Skeletal muscle satellite cell (primary cell): ENCODE data around the gene PPP6R3.

ENCODE experiments used
- H3K27me3 ChIP-seq: 2 replicates; pipeline ENCODE4 v1.7.0; 2013; ENCODE audit warnings: low read length; ENCODE audit not compliant: control insufficient read depth, insufficient read depth
- H3K36me3 ChIP-seq: 2 replicates; pipeline ENCODE4 v1.7.0; 2013; ENCODE audit warnings: mild to moderate bottlenecking, control low read depth, low read length; ENCODE audit not compliant: insufficient read depth
- H3K4me1 ChIP-seq: 2 replicates; pipeline ENCODE4 v1.7.0; 2013; ENCODE audit warnings: low read length; ENCODE audit not compliant: control insufficient read depth, insufficient read depth
- H3K4me2 ChIP-seq: 2 replicates; pipeline ENCODE4 v1.7.0; 2013; ENCODE audit warnings: mild to moderate bottlenecking, low read length
- H3K4me3 ChIP-seq: 2 replicates; pipeline ENCODE4 v1.7.0; 2013; ENCODE audit warnings: low read length
- H3K9ac ChIP-seq: 2 replicates; pipeline ENCODE4 v1.7.0; 2013; ENCODE audit warnings: mild to moderate bottlenecking, low read depth, low read length, moderate library complexity
- H3K9me3 ChIP-seq: replicated peaks from 2 replicates; pipeline ENCODE4 v1.7.0; 2013; ENCODE audit warnings: mild to moderate bottlenecking, control low read depth, low read length

PPP6R3 gene

DNA sequence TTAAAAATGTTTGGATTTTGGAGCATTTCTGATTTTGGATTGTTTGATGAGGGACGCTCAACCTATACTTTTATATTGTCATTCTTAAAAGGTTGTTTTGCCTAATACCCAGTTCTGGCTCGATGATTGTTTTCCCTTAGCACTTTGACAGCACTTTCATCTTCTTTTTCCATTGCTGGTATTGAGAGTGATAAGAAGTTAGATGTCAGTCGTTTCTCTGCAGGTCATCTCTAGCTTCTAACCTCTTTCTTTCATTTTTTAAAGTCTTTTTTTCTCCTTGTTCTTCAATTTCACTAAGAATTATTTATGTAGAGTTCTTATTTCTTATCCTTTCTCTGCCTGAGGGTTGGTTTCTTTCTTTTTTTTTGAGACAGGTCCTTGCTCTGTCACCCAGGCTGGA is 18.8 kb downstream of the PPP6R3 start:
- Histone ChIP-seq H3K4me1 (peaks cover 6% of the 10 kb centered on the region), H3K36me3 (peaks cover 4% of the 10 kb centered on the region), H3K9ac (no peak overlapping the region), H3K4me2 (no peak overlapping the region), H3K27me3 (no peaks in the 10 kb centered on the region), H3K9me3 (no peaks in the 10 kb centered on the region), H3K4me3 (no peak overlapping the region)

DNA sequence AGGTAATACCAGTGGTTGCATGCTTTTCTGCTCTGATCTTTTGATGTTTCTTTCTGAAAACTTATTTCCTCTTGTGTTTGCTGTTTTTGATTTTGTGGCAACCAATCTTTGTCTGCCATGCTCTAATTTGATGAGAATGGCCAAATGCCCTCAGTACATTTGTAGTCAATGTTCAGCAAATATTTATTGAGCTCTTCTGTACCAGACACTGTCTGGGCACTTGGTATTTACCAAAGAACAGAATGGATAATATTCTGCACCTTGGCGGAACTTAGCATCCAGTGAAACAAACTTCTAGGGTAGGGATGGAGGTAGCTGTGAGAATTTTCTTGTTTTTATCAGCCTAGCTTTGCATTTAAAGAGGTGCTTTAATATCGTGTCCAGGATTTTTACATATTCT is 19.6 kb downstream of the PPP6R3 start:
- Histone ChIP-seq H3K36me3 (peaks cover 4% of the 10 kb centered on the region), H3K27me3 (no peaks in the 10 kb centered on the region), H3K4me2 (no peak overlapping the region), H3K4me1 (peaks cover 6% of the 10 kb centered on the region), H3K4me3 (no peak overlapping the region), H3K9me3 (no peaks in the 10 kb centered on the region), H3K9ac (no peak overlapping the region)

DNA sequence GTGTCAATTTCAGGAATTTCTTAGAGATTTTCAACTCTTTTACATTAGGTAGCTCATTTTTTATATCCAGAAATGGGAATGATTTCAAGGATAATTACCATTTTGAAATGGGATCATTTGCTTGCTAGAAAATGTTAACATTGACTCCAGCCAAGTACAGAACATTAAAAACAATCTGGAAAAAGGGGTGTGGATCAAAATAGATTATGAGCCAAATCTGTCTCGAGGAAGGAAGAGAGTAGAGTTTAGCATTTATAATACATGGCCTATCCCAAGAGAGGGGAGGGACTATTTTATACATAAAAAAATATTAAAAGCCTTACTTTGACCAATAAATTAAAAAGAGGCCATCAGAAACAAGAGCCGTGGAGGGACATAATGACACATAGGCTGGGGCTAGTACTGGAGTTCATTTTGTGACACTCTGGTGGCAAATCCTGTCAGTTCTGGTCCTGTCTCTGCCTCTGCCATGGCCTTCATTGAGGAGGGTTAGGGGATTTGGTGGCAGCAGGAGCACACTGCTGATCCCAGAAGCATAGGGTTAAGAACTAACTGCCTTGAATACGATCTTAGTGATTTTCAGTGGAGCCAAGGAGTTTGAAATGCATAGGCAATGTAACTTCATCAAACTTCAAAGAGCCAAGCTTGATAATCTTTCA is 20.4 kb downstream of the PPP6R3 start:
- H3K4me1 ChIP-seq, result peaks cover 6% of the 10 kb centered on the region
- H3K4me3 ChIP-seq, result no peak overlapping the region
- no peak overlapping the region for H3K4me2 ChIP-seq
- H3K9me3 ChIP-seq, result no peaks in the 10 kb centered on the region
- H3K9ac ChIP-seq, result no peak overlapping the region
- H3K27me3 ChIP-seq, result no peaks in the 10 kb centered on the region
- H3K36me3 ChIP-seq, result peaks cover 4% of the 10 kb centered on the region

- Histone ChIP-seq H3K9ac (no peak overlapping the region), H3K9me3 (no peaks in the 10 kb centered on the region), H3K4me3 (no peak overlapping the region), H3K27me3 (no peaks in the 10 kb centered on the region), H3K36me3 (peaks cover 4% of the 10 kb centered on the region), H3K4me2 (no peak overlapping the region), H3K4me1 (peaks cover 6% of the 10 kb centered on the region)
Measured at GRCh38 chr11:68481579-68482240, 21.2 kb downstream of the PPP6R3 start.

DNA sequence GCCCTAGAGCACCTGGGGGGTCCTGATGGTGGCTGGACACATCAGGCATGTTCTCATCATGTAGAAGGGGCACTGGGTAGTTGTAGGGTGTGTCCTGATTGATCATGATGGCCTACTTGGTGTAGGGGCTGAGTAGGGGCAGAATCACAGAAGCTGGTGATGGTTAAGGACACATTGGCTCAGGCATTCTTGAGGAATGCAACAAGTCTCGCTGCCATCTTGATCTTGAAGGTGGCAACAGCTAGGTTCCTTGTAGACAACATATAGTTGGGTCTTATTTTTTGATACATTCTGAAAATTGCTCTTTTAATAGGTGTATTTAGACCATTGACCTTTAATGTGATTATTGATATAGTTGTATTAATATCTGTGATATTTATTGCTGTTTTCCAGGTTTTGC is 28.1 kb downstream of the PPP6R3 start:
- Histone ChIP-seq H3K36me3 (no peaks in the 10 kb centered on the region), H3K4me1 (no peaks in the 10 kb centered on the region), H3K4me2 (no peak overlapping the region), H3K9me3 (no peaks in the 10 kb centered on the region), H3K27me3 (no peaks in the 10 kb centered on the region), H3K4me3 (no peak overlapping the region), H3K9ac (no peak overlapping the region)

DNA sequence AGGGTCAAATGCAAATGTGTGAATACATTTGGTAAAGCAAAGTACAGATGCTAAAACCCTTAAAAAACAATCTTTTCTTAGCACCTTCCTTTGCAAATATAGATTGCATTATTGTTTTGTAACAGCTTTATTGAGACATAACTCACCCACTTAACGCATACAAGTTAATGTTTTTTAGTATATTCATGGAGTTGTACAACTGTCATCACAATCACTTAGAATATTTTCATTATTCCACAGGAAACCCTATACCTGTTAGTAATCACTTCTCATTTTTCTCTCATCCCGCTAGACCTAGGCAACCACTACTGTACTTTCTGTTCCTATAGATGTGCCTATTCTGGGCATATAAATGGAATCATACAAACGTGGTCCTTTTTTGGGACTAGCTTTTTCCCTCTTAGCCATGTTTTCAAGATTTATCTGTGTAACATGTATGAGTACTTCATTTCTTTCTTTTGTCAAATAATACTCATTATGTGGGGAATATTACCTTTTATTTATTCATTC is 34.7 kb downstream of the PPP6R3 start:
- H3K4me1 ChIP-seq, result peaks cover 5% of the 10 kb centered on the region
- H3K9ac ChIP-seq, result no peak overlapping the region
- no peak overlapping the region for H3K4me3 ChIP-seq
- no peak overlapping the region for H3K4me2 ChIP-seq
- no peaks in the 10 kb centered on the region for H3K9me3 ChIP-seq
- no peaks in the 10 kb centered on the region for H3K36me3 ChIP-seq
- no peaks in the 10 kb centered on the region for H3K27me3 ChIP-seq

- Histone ChIP-seq H3K9me3 (no peaks in the 10 kb centered on the region), H3K9ac (no peak overlapping the region), H3K4me2 (no peak overlapping the region), H3K4me3 (no peak overlapping the region), H3K27me3 (no peaks in the 10 kb centered on the region), H3K4me1 (peaks cover 5% of the 10 kb centered on the region), H3K36me3 (no peaks in the 10 kb centered on the region)
Measured at GRCh38 chr11:68495872-68496271, 35.3 kb downstream of the PPP6R3 start.

GRCh38 chr11:68497761-68498160 is 37.2 kb downstream of the PPP6R3 start:
- H3K4me1 ChIP-seq, result peaks cover 5% of the 10 kb centered on the region
- H3K9ac ChIP-seq, result no peak overlapping the region
- no peaks in the 10 kb centered on the region for H3K9me3 ChIP-seq
- no peaks in the 10 kb centered on the region for H3K27me3 ChIP-seq
- H3K4me2 ChIP-seq, result no peak overlapping the region
- no peaks in the 10 kb centered on the region for H3K36me3 ChIP-seq
- H3K4me3 ChIP-seq, result no peak overlapping the region

- no peaks in the 10 kb centered on the region for H3K27me3 ChIP-seq
- no peaks in the 10 kb centered on the region for H3K36me3 ChIP-seq
- peaks cover 5% of the 10 kb centered on the region for H3K4me1 ChIP-seq
- no peak overlapping the region for H3K9ac ChIP-seq
- no peak overlapping the region for H3K4me2 ChIP-seq
- no peaks in the 10 kb centered on the region for H3K9me3 ChIP-seq
- no peak overlapping the region for H3K4me3 ChIP-seq
Measured at GRCh38 chr11:68498321-68498720, 37.8 kb downstream of the PPP6R3 start.

GRCh38 chr11:68498903-68499883 is 38.6 kb downstream of the PPP6R3 start:
- Histone ChIP-seq H3K4me3 (no peak overlapping the region), H3K9ac (no peak overlapping the region), H3K36me3 (no peaks in the 10 kb centered on the region), H3K9me3 (no peaks in the 10 kb centered on the region), H3K27me3 (no peaks in the 10 kb centered on the region), H3K4me2 (no peak overlapping the region), H3K4me1 (peaks cover 6% of the 10 kb centered on the region)

GRCh38 chr11:68500206-68500605 is 39.7 kb downstream of the PPP6R3 start:
- Histone ChIP-seq H3K4me2 (no peak overlapping the region), H3K4me3 (no peak overlapping the region), H3K9me3 (no peaks in the 10 kb centered on the region), H3K27me3 (no peaks in the 10 kb centered on the region), H3K36me3 (no peaks in the 10 kb centered on the region), H3K4me1 (peaks cover 16% of the 10 kb centered on the region), H3K9ac (no peak overlapping the region)
